ENCODE data around the gene HES5. TPM values are rescaled to one million over a fixed set of nuclear protein-coding genes. Genes with fewer than 3 reads are reported as not detected.

HES5 gene
- total RNA-seq, 1 donor from 2014 or later, result not detected

GRCh38 chr1:2567083-2567679 is 37.1 kb upstream of the HES5 start:
- Mint-ChIP-seq H3K27me3 (ENCODE audit: unreplicated experiment) (peaks cover 3% of the 10 kb centered on the region), H3K4me1 (ENCODE audit: unreplicated experiment) (peaks cover 5% of the 10 kb centered on the region), H3K9me3 (ENCODE audit: unreplicated experiment) (no peaks in the 10 kb centered on the region), H3K27ac (ENCODE audit: unreplicated experiment) (no peak overlapping the region), H3K36me3 (ENCODE audit: unreplicated experiment) (no peaks in the 10 kb centered on the region), H3K4me3 (ENCODE audit: unreplicated experiment) (no peak overlapping the region)
- TF ChIP-seq, protein P1, sequence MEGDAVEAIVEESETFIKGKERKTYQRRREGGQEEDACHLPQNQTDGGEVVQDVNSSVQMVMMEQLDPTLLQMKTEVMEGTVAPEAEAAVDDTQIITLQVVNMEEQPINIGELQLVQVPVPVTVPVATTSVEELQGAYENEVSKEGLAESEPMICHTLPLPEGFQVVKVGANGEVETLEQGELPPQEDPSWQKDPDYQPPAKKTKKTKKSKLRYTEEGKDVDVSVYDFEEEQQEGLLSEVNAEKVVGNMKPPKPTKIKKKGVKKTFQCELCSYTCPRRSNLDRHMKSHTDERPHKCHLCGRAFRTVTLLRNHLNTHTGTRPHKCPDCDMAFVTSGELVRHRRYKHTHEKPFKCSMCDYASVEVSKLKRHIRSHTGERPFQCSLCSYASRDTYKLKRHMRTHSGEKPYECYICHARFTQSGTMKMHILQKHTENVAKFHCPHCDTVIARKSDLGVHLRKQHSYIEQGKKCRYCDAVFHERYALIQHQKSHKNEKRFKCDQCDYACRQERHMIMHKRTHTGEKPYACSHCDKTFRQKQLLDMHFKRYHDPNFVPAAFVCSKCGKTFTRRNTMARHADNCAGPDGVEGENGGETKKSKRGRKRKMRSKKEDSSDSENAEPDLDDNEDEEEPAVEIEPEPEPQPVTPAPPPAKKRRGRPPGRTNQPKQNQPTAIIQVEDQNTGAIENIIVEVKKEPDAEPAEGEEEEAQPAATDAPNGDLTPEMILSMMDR (IDR thresholded peaks at IDR 0.05), result no peak
- DNase-seq (ENCODE audit: extremely low spot score, unreplicated experiment), result no peak

- Mint-ChIP-seq H3K27ac (ENCODE audit: unreplicated experiment) (peak overlapping the region; percentile 31), H3K27me3 (ENCODE audit: unreplicated experiment) (peaks cover 3% of the 10 kb centered on the region), H3K9me3 (ENCODE audit: unreplicated experiment) (no peaks in the 10 kb centered on the region), H3K4me1 (ENCODE audit: unreplicated experiment) (peaks cover 5% of the 10 kb centered on the region), H3K36me3 (ENCODE audit: unreplicated experiment) (no peaks in the 10 kb centered on the region), H3K4me3 (ENCODE audit: unreplicated experiment) (no peak overlapping the region)
- DNase-seq (ENCODE audit: extremely low spot score, unreplicated experiment), result peak; percentile 83
- TF ChIP-seq, protein P1 (IDR thresholded peaks at IDR 0.05), result no peak
Observed at GRCh38 chr1:2566101-2567045, 36.3 kb upstream of the HES5 start.

DNA sequence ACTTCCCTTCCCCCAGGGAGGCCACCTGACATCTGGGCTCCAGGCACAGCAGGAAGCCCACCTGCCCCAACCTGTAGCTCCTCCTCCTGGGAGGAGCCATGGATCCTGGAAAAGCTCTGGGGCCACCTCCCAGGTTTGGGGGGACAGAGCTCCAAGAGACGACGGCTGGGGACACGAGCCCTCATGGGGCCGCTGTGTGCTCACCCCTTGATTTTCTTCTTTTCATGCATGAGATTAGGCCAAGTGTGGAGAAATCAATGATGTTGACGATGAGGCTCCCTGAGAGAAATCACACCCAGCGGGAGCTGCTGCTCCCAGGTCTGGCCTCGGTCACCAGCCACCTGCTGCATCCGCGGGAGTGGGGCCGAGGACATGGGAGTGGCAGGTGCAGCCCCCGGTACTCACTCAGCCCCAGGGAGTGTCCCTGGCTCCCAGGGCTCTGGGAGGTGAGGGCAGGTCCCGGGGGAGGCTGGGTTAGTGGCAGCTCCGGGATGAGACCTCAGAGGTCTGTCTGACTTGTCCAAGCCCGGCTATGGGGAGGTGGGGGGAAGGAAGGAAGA is 34.8 kb upstream of the HES5 start:
- no peak for DNase-seq (ENCODE audit: extremely low spot score, unreplicated experiment)
- no peaks in the 10 kb centered on the region for H3K36me3 Mint-ChIP-seq (ENCODE audit: unreplicated experiment)
- H3K4me3 Mint-ChIP-seq (ENCODE audit: unreplicated experiment), result no peak overlapping the region
- H3K27ac Mint-ChIP-seq (ENCODE audit: unreplicated experiment), result no peak overlapping the region
- no peaks in the 10 kb centered on the region for H3K9me3 Mint-ChIP-seq (ENCODE audit: unreplicated experiment)
- TF ChIP-seq, protein P1 (IDR thresholded peaks at IDR 0.05), result no peak
- H3K4me1 Mint-ChIP-seq (ENCODE audit: unreplicated experiment), result peaks cover 5% of the 10 kb centered on the region
- no peaks in the 10 kb centered on the region for H3K27me3 Mint-ChIP-seq (ENCODE audit: unreplicated experiment)

DNA sequence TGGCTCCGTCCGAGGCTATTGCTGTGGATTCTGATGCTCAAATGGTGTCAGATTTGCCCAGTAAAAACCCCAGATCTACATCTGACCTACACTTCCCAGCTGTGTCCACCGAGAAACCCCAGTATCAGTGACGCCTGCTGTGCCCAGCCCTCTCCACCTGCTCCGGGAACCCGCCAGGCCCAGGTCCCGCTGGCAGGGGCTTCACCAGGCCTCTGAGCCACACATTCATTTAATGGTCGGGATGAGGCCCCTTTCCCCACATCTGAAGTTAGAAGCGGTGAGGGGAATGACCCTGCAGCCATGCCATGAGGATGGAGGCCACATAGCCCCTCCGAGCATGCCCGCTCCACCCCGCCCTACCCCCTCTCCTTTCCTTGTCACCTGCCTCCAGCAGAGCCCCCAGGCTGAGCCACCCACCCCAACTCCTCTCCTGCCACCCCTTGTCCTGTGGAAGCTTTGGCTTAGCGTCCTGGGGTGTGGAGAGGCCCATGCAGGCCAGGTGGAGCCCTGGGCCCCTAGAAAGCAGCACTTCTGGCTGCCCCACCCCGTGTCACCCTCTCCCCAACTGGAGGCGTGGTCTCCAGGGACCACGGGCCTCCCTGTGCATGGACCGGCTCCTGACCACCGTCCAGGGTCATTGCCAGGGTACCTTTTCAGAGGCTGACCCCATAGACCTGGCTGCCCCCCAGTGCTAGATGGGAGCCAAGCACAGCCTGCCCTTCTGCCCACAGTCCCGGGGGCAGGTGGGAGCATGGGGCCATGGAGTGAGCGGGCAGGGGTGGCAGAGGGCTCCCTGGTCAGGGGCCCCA is 34.1 kb upstream of the HES5 start:
- Mint-ChIP-seq H3K9me3 (ENCODE audit: unreplicated experiment) (no peaks in the 10 kb centered on the region), H3K4me3 (ENCODE audit: unreplicated experiment) (no peak overlapping the region), H3K27me3 (ENCODE audit: unreplicated experiment) (no peaks in the 10 kb centered on the region), H3K36me3 (ENCODE audit: unreplicated experiment) (no peaks in the 10 kb centered on the region), H3K27ac (ENCODE audit: unreplicated experiment) (no peak overlapping the region), H3K4me1 (ENCODE audit: unreplicated experiment) (peaks cover 5% of the 10 kb centered on the region)
- DNase-seq (ENCODE audit: extremely low spot score, unreplicated experiment), result no peak
- TF ChIP-seq, protein P1 (IDR thresholded peaks at IDR 0.05), result no peak
